Limb (tissue), 2 donors: ENCODE measurements around the gene ADAM22.

Source experiments
- DNase-seq, 2 donors: peaks; one replicate each; pipeline ENCODE4 v3.0.0-alpha.2; 2016; ENCODE audit errors: extremely low spot score in 2 of 2

The ADAM22 gene

DNA sequence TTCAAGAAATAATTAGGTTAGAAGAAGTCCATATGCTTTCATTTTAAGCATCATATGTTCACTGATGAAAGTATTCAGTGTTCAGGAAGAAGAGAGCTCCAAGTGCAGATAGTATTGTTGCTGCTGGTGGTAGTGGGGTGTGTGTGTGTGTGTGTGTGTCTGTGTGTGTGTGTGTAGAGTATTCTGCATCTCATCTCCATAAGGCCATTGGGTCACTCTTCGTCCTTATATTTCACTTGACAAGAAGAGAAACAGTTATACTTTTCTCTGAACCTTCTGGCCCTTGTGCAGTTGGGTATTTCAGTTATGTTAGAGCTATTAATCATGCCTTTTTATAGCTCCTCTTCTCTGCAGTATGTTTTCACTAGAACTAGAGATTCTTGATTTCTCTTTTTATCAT is 26.2 kb downstream of the ADAM22 start:
- no peak for DNase-seq

- no peak for DNase-seq
Measured at GRCh38 chr7:87961754-87962153, 27.7 kb downstream of the ADAM22 start.

- no peak for DNase-seq
Measured at GRCh38 chr7:87966271-87966670, 32.2 kb downstream of the ADAM22 start.

GRCh38 chr7:87968021-87968420 is 34.0 kb downstream of the ADAM22 start:
- no peak for DNase-seq

GRCh38 chr7:87982116-87982515 is 48.1 kb downstream of the ADAM22 start:
- DNase-seq = no peak

DNA sequence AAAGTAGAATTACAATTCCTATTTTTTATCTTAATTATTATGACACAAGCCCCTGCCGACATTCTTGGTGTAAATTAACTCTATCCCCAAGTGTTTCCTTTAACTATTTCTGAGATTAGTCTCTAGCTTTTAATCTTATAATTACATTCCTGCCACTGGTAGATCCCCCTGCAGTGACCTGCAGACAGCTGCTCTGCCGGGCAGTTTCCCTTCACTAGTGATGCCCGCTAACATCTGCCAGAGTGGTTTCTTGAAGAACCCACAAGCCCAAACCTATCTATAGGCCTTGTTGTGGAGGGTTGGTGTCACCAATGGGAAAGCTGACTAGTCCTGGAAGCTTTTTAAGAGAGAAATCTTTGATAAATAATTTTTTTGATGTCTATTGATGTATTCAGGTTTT is 50.0 kb downstream of the ADAM22 start:
- DNase-seq = no peak

- no peak for DNase-seq
Measured at GRCh38 chr7:87993269-87993668, 59.2 kb downstream of the ADAM22 start.

- no peak for DNase-seq
Measured at GRCh38 chr7:87999261-87999660, 65.2 kb downstream of the ADAM22 start.

- DNase-seq = no peak
Measured at GRCh38 chr7:88001744-88002530, 67.9 kb downstream of the ADAM22 start.

DNA sequence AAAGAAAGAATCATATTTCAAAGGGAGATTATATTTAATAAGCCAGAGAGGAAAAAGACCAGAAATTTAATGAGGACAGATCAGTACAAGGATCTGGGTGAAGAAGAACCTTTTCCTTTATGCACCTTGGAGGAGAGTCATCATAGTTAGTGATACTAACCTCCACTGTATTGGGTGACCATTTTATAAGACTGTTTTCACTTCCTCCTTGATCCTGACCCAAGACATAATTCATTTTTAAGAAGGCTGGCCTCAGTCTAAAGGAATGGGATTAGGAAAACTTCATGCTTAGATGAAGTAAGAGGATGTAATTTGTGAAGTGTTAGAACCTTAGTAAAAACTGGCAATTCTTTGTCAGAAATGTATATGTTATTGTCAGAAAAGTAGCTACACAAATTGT is 68.6 kb downstream of the ADAM22 start:
- no peak for DNase-seq

DNA sequence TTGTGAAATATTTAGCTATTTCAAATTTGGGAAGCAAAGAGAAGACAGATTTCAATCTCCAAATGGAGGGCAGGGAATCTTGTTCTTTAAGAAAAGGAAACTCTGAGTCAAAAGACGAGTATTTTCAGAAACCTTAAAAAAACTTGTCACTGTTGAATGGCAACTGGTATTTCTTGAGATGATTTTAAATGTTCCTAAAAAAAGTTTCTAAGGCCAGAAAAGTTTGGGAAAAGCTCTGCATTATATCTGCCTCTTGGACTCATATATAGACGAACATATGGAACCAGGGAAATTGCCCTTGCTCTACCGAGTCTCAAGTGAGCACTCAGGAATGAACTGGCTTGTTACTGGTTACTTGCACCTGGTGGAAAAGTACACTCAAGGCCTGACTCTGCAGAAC is 69.5 kb downstream of the ADAM22 start:
- no peak for DNase-seq

GRCh38 chr7:88005191-88005590 is 71.1 kb downstream of the ADAM22 start:
- DNase-seq = no peak

DNA sequence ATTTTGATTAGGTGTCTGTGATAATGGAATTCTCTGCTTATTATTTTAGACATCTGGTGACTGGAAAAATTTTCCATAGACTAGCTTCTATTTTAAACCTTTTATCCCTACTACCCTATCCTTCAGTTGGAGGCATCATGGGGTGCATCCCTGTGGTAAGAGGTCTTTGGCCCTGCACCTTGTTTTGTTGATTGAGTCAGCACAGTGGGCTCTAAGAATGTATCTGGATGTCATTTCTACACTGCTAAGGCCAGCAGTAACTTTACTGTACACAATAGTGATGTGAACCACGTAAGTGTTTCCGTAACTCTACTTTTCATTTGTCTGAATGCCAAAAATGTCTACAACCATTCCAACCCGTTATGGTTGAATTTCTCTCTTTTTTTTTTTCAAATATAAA is 75.6 kb downstream of the ADAM22 start:
- no peak for DNase-seq

- DNase-seq = no peak
Measured at GRCh38 chr7:88012086-88012485, 78.0 kb downstream of the ADAM22 start.

GRCh38 chr7:88013981-88014380 is 79.9 kb downstream of the ADAM22 start:
- no peak for DNase-seq

- DNase-seq = no peak
Measured at GRCh38 chr7:88014581-88014980, 80.5 kb downstream of the ADAM22 start.

DNA sequence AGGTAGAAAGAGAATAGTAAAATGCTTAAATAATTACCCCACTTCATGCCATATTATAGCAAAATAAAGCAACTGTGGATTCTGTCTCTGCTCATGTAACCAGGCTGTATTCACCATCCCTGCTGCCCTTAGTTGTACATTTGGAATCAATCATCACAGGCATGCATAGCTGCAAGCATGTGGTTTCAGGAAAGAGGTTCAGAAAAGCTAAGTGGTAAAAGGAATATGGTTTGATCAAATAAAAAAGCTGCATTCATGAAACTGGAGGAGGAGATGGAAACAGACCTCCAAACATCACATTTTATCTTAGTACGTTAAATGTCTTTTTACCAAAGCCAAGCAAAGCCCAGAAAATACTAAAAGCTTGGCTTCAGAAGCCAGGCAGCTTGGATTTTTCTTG is 81.3 kb downstream of the ADAM22 start:
- DNase-seq = peak in 1 of 2 donors; percentile 43

DNA sequence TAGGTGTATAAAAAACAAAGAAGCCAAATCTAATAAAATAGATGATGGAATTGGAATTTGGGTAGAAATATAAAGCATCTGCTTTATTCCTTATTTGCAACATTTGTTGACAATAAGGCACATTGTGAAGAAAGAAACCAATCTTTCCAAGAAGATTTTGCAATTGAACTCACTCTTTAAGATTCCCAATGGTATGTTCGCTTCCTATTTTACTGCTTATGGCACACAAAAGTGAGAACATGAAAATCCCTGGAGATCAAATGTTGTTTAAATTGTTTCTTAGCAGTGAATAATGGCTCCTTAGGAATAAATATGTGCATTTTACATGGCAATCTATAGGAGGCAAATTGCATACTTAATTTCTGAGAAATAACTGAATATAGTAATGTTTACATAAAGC is 84.5 kb downstream of the ADAM22 start:
- DNase-seq = no peak

GRCh38 chr7:88020953-88021665 is 87.1 kb downstream of the ADAM22 start:
- no peak for DNase-seq

DNA sequence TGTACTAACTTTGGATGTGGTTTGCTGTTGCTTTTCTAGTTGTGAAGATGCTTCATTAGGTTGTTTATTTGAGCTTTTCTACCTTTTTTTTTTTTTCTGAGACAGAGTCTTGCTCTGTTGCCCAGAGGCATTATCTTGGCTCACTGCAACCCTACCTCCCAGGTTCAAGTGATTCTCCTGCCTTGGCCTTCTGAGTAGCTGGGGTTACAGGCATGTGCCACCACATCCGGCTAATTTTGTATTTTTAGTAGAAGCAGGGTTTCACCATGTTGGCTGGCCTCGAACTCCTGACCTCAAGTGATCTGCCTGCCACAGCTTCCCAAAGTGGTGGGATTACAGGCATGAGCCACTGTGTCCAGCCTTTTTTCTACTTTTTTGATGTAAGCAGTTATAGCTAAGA is 93.7 kb downstream of the ADAM22 start:
- no peak for DNase-seq

DNA sequence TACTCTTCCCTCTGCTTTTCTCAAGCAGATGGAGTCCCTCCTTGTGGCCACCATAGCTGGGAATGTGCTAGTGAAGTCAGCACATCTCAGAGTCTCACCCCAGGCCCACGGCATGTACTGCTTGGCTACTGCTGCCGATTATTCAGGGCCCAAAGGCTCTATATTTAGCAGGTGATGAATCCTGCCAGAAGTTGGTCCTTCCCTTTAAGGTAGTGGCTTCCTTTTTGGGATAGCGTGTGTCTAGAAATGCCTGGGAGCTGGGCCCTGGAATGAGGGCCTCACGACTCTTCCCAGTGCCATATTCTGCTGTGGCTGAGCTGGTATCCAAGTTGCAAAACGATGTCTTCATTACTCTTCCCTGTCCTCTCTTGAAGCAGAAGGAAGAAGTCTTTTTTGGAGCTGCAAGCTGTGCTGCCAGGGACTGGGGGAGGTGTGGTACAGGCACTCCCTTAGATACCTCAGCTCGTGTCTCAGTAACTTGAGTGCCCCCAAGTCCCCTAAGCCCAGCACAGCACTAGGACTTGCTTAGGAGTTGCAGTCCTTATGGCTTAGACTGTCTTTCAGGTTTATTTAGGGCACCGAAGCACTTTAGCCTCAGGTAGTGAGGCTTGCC is 100.1 kb downstream of the ADAM22 start:
- DNase-seq = no peak

DNA sequence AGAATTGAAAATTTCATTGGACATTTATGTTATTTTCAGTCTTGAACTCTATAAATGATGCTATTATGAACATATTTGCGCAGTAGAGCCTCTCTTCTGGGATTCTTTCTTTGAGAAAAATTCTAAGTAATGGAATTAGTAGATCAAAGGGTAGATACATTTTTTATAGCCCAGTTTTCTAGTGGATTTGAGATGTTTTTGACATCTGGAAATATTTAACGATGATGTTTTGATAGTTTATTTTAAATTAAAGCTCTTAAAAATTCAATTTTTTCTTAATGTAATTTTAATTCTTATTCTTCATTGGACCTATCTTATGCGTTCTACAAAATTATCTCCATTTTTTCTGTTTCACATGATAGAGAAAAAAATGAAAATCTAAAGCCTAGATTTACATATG is 103.0 kb downstream of the ADAM22 start:
- DNase-seq = no peak

DNA sequence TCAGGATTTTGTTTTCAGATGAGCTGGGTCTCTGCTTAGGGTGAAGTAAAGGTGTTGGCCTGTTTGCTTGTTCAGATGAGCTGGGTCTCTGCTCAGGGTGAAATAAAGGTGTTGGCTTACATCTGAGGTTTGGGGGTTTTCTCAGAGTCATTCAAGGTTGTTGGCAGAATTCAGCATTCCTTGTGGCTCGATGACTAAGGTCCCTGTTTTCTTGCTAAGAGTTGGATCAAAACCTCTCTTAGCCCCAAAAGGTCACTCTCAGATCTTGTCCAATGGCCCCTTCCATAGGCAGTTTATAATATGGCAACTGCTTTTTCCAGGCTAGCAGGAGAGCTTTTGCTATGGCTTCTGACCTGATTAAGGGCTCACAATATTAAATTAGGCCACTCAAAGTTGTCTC is 106.6 kb downstream of the ADAM22 start:
- DNase-seq = no peak
